IPS DF 4.7 (cell line): ENCODE results near the gene PARS2.

Experiments used
- DNase-seq: peaks from one replicate; pipeline ENCODE4 v3.0.0-alpha.2; 2013; ENCODE audit warnings: low spot score; ENCODE audit errors: extremely low read depth

PARS2 gene

GRCh38 chr1:54764133-54764921 lies at the start of gene PARS2:
TSS of gene PARS2 (minus strand) at chr1:54764523. CDS start at chr1:54759161, 5,362 bp downstream.
- peak; percentile 96 for DNase-seq

- no peak for DNase-seq
Observed at GRCh38 chr1:54814126-54814498, 49.8 kb upstream of the PARS2 start.

GRCh38 chr1:54813485-54814125 lies 49.3 kb upstream of the PARS2 start:
- no peak for DNase-seq

- DNase-seq: no peak
Observed at GRCh38 chr1:54812801-54813484, 48.6 kb upstream of the PARS2 start.

- no peak for DNase-seq
Observed at GRCh38 chr1:54811739-54812655, 47.7 kb upstream of the PARS2 start.

- no peak for DNase-seq
Observed at GRCh38 chr1:54811066-54811465, 46.7 kb upstream of the PARS2 start.

- no peak for DNase-seq
Observed at GRCh38 chr1:54810153-54810942, 46.0 kb upstream of the PARS2 start.

- DNase-seq: no peak
Observed at GRCh38 chr1:54809496-54810074, 45.3 kb upstream of the PARS2 start.

- DNase-seq: no peak
Observed at GRCh38 chr1:54808443-54809207, 44.3 kb upstream of the PARS2 start.

GRCh38 chr1:54807756-54808155 lies 43.4 kb upstream of the PARS2 start:
- DNase-seq: no peak

- DNase-seq: no peak
Observed at GRCh38 chr1:54806931-54807611, 42.7 kb upstream of the PARS2 start.

- DNase-seq: no peak
Observed at GRCh38 chr1:54805981-54806381, 41.7 kb upstream of the PARS2 start.

GRCh38 chr1:54805466-54805865 lies 41.1 kb upstream of the PARS2 start:
- no peak for DNase-seq

- no peak for DNase-seq
Observed at GRCh38 chr1:54804471-54805132, 40.3 kb upstream of the PARS2 start.

GRCh38 chr1:54803761-54804470 lies 39.6 kb upstream of the PARS2 start:
- DNase-seq: no peak

GRCh38 chr1:54800899-54801759 lies 36.8 kb upstream of the PARS2 start, which contains the start of gene TTC22:
TSS of gene TTC22 (minus strand) at chr1:54801323. CDS start at chr1:54801163, 160 bp downstream.
- no peak for DNase-seq
